ENCODE data around the gene CCDC102A.
A peak's percentile ranks its signal among the peaks of the same experiment; 100 is the strongest.

CCDC102A gene

GRCh38 chr16:57485916-57486857 lies 50.2 kb downstream of the CCDC102A start, which contains the start of gene DOK4:
Gene DOK4, minus strand, starts transcription at chr16:57486493. Its CDS starts 6,986 bp downstream, at chr16:57479507.
- peak; percentile 92 for DNase-seq
- no peaks in the 10 kb centered on the region for H3K9me3 ChIP-seq
- peak within 1 kb of the TSS; percentile 99 for H3K4me3 ChIP-seq (ENCODE audit: low read depth, low read length)
- peaks cover 11% of the 10 kb centered on the region; the same call in 1 of the 2 replicates for H3K4me1 ChIP-seq
- H3K36me3 ChIP-seq, result peaks cover 44% of the 10 kb centered on the region
- TF ChIP-seq CTCF (IDR thresholded peaks at IDR 0.05; ENCODE audit: low read depth, low read length), result no peak
- no peaks in the 10 kb centered on the region for H3K27me3 ChIP-seq

GRCh38 chr16:57485091-57485915 lies 51.1 kb downstream of the CCDC102A start:
- H3K36me3 ChIP-seq, result peaks cover 53% of the 10 kb centered on the region
- no peaks in the 10 kb centered on the region for H3K9me3 ChIP-seq
- H3K27me3 ChIP-seq, result no peaks in the 10 kb centered on the region
- peak; percentile 49 for DNase-seq
- peaks cover 12% of the 10 kb centered on the region; the same call in 1 of the 2 replicates for H3K4me1 ChIP-seq
- no peak for TF ChIP-seq CTCF (IDR thresholded peaks at IDR 0.05; ENCODE audit: low read depth, low read length)
- peak overlapping the region; percentile 99 for H3K4me3 ChIP-seq (ENCODE audit: low read depth, low read length)

- no peaks in the 10 kb centered on the region for H3K27me3 ChIP-seq
- DNase-seq, result peak; percentile 59
- H3K4me3 ChIP-seq (ENCODE audit: low read depth, low read length), result peak overlapping the region; percentile 99
- no peaks in the 10 kb centered on the region for H3K9me3 ChIP-seq
- peaks cover 12% of the 10 kb centered on the region; the same call in 1 of the 2 replicates for H3K4me1 ChIP-seq
- H3K36me3 ChIP-seq, result peaks cover 60% of the 10 kb centered on the region
- no peak for TF ChIP-seq CTCF (IDR thresholded peaks at IDR 0.05; ENCODE audit: low read depth, low read length)
Observed at GRCh38 chr16:57484515-57485005, 51.8 kb downstream of the CCDC102A start.

GRCh38 chr16:57483725-57484514 lies 52.5 kb downstream of the CCDC102A start:
- Histone ChIP-seq H3K9me3 (no peaks in the 10 kb centered on the region), H3K36me3 (peaks cover 67% of the 10 kb centered on the region), H3K27me3 (no peaks in the 10 kb centered on the region), H3K4me1 (peaks cover 12% of the 10 kb centered on the region; the same call in 1 of the 2 replicates), H3K4me3 (ENCODE audit: low read depth, low read length) (peak overlapping the region; percentile 99)
- TF ChIP-seq CTCF (IDR thresholded peaks at IDR 0.05; ENCODE audit: low read depth, low read length), result no peak
- DNase-seq, result peak; percentile 91

- Histone ChIP-seq H3K36me3 (peaks cover 76% of the 10 kb centered on the region), H3K4me3 (ENCODE audit: low read depth, low read length) (peak overlapping the region; percentile 99), H3K4me1 (peaks cover 12% of the 10 kb centered on the region; the same call in 1 of the 2 replicates), H3K27me3 (no peaks in the 10 kb centered on the region), H3K9me3 (no peaks in the 10 kb centered on the region)
- DNase-seq, result peak; percentile 29
- TF ChIP-seq CTCF (IDR thresholded peaks at IDR 0.05; ENCODE audit: low read depth, low read length), result no peak
Observed at GRCh38 chr16:57482845-57483545, 53.4 kb downstream of the CCDC102A start.

Measured in BE2C (cell line).